ENCODE data around the gene RAB3C.

The RAB3C gene

GRCh38 chr5:58797021-58797420 is 214.1 kb downstream of the RAB3C start:
- no peak for TF ChIP-seq CTCF (IDR thresholded peaks at IDR 0.05; ENCODE audit: low read depth, low read length)
- TF ChIP-seq EZH2phosphoT487 (IDR thresholded peaks at IDR 0.05; ENCODE audit: low read depth), result no peak
- H3K79me2 ChIP-seq (ENCODE audit: low read length), result no peaks in the 10 kb centered on the region
- H2AFZ ChIP-seq (ENCODE audit: low read depth, low read length), result no peak overlapping the region
- H3K27me3 ChIP-seq (ENCODE audit: low read depth, low read length), result no peaks in the 10 kb centered on the region
- peaks cover 8% of the 10 kb centered on the region for H3K4me1 ChIP-seq (ENCODE audit: low read length)
- H3K4me3 ChIP-seq (ENCODE audit: low read length), result no peak overlapping the region
- H3K27ac ChIP-seq (ENCODE audit: low read length), result no peak overlapping the region
- H3K9ac ChIP-seq (ENCODE audit: low read length), result no peak overlapping the region
- H3K36me3 ChIP-seq (replicated peaks; ENCODE audit: low read depth, low read length), result no peaks in the 10 kb centered on the region
- no peaks in the 10 kb centered on the region for H3K9me3 ChIP-seq (ENCODE audit: insufficient read depth, low read length)
- H3K4me2 ChIP-seq (ENCODE audit: low read length), result no peak overlapping the region
- H4K20me1 ChIP-seq (ENCODE audit: insufficient read depth, low read length), result no peaks in the 10 kb centered on the region

GRCh38 chr5:58800356-58800755 is 217.5 kb downstream of the RAB3C start:
- no peak overlapping the region for H3K27ac ChIP-seq (ENCODE audit: low read length)
- H3K9ac ChIP-seq (ENCODE audit: low read length), result no peak overlapping the region
- no peak overlapping the region for H2AFZ ChIP-seq (ENCODE audit: low read depth, low read length)
- no peaks in the 10 kb centered on the region for H3K36me3 ChIP-seq (replicated peaks; ENCODE audit: low read depth, low read length)
- H3K4me2 ChIP-seq (ENCODE audit: low read length), result no peak overlapping the region
- H3K4me3 ChIP-seq (ENCODE audit: low read length), result no peak overlapping the region
- no peaks in the 10 kb centered on the region for H3K4me1 ChIP-seq (ENCODE audit: low read length)
- H3K9me3 ChIP-seq (ENCODE audit: insufficient read depth, low read length), result no peaks in the 10 kb centered on the region
- H3K27me3 ChIP-seq (ENCODE audit: low read depth, low read length), result no peaks in the 10 kb centered on the region
- H3K79me2 ChIP-seq (ENCODE audit: low read length), result no peaks in the 10 kb centered on the region
- TF ChIP-seq CTCF (IDR thresholded peaks at IDR 0.05; ENCODE audit: low read depth, low read length) (no peak), EZH2phosphoT487 (IDR thresholded peaks at IDR 0.05; ENCODE audit: low read depth) (no peak)
- H4K20me1 ChIP-seq (ENCODE audit: insufficient read depth, low read length), result no peaks in the 10 kb centered on the region

GRCh38 chr5:58800861-58801540 is 218.1 kb downstream of the RAB3C start:
- Histone ChIP-seq H3K27ac (ENCODE audit: low read length) (no peak overlapping the region), H3K4me3 (ENCODE audit: low read length) (no peak overlapping the region), H3K79me2 (ENCODE audit: low read length) (no peaks in the 10 kb centered on the region), H3K4me2 (ENCODE audit: low read length) (no peak overlapping the region), H3K4me1 (ENCODE audit: low read length) (no peaks in the 10 kb centered on the region), H3K9ac (ENCODE audit: low read length) (no peak overlapping the region), H3K36me3 (replicated peaks; ENCODE audit: low read depth, low read length) (no peaks in the 10 kb centered on the region), H3K27me3 (ENCODE audit: low read depth, low read length) (no peaks in the 10 kb centered on the region), H3K9me3 (ENCODE audit: insufficient read depth, low read length) (no peaks in the 10 kb centered on the region), H2AFZ (ENCODE audit: low read depth, low read length) (no peak overlapping the region), H4K20me1 (ENCODE audit: insufficient read depth, low read length) (no peaks in the 10 kb centered on the region)
- no peak for TF ChIP-seq CTCF (IDR thresholded peaks at IDR 0.05; ENCODE audit: low read depth, low read length)
- no peak for TF ChIP-seq EZH2phosphoT487 (IDR thresholded peaks at IDR 0.05; ENCODE audit: low read depth)

GRCh38 chr5:58803056-58803455 is 220.2 kb downstream of the RAB3C start:
- Histone ChIP-seq H3K36me3 (replicated peaks; ENCODE audit: low read depth, low read length) (no peaks in the 10 kb centered on the region), H3K9me3 (ENCODE audit: insufficient read depth, low read length) (no peaks in the 10 kb centered on the region), H3K9ac (ENCODE audit: low read length) (no peak overlapping the region), H3K27me3 (ENCODE audit: low read depth, low read length) (no peaks in the 10 kb centered on the region), H3K4me3 (ENCODE audit: low read length) (no peak overlapping the region), H3K27ac (ENCODE audit: low read length) (no peak overlapping the region), H3K4me1 (ENCODE audit: low read length) (no peaks in the 10 kb centered on the region), H3K79me2 (ENCODE audit: low read length) (no peaks in the 10 kb centered on the region), H3K4me2 (ENCODE audit: low read length) (no peak overlapping the region), H2AFZ (ENCODE audit: low read depth, low read length) (no peak overlapping the region), H4K20me1 (ENCODE audit: insufficient read depth, low read length) (no peaks in the 10 kb centered on the region)
- no peak for TF ChIP-seq EZH2phosphoT487 (IDR thresholded peaks at IDR 0.05; ENCODE audit: low read depth)
- no peak for TF ChIP-seq CTCF (IDR thresholded peaks at IDR 0.05; ENCODE audit: low read depth, low read length)
